A549 (cell line): Measurements from ENCODE around the gene STMN3.

Experiments
- CHD2 ChIP-seq: fragments of 150-350 bp; IDR thresholded peaks from 2 replicates; pipeline ENCODE4 v1.6.1; 2014; ENCODE audit warnings: low read length; ENCODE audit not compliant: partially characterized antibody
- CTCF ChIP-seq: fragments of >200 bp; sonication (Bioruptor Twin); formaldehyde crosslinking; IDR thresholded peaks from 3 replicates; pipeline ENCODE4 v1.5.1; 2016
- EP300 ChIP-seq, 2 experiments: fragments of >200 bp; sonication (Bioruptor Twin); formaldehyde crosslinking; IDR thresholded peaks; 2 replicates in 1 of 2; 3 replicates in 1 of 2; pipeline ENCODE4 v1.6.1; 2016 to 2017
- ESRRA ChIP-seq: fragments of 150-350 bp; IDR thresholded peaks from 2 replicates; pipeline ENCODE4 v1.6.1; 2014; ENCODE audit warnings: mild to moderate bottlenecking, low read length, borderline replicate concordance
- FOSL2 ChIP-seq, 2 experiments: fragments of 450-650 bp in 1 of 2; fragments of >200 bp in 1 of 2; sonication (Bioruptor Twin) in 1 of 2; formaldehyde crosslinking; IDR thresholded peaks; 2 replicates each; pipeline versions ENCODE4 v1.5.0 to v1.6.1; 2016 to 2020; ENCODE audit warnings: mild to moderate bottlenecking in 1 of 2, moderate library complexity in 1 of 2
- HDAC2 ChIP-seq: fragments of 200-600 bp; sonication (generic); IDR thresholded peaks from 2 replicates; pipeline ENCODE4 v1.6.1; 2016
- KDM1A ChIP-seq: fragments of 200-600 bp; sonication (generic); IDR thresholded peaks from 2 replicates; pipeline ENCODE4 v1.6.1; 2016; ENCODE audit warnings: low read depth, mild to moderate bottlenecking
- PBX3 ChIP-seq: IDR thresholded peaks from 2 replicates; pipeline ENCODE4 v1.6.1; 2012
- POLR2A ChIP-seq: IDR thresholded peaks from 2 replicates; pipeline ENCODE4 v1.6.1; 2012; ENCODE audit warnings: mild to moderate bottlenecking, low read length
- RAD21 ChIP-seq, 2 experiments: fragments of >200 bp in 1 of 2; sonication (Bioruptor Twin) in 1 of 2; formaldehyde crosslinking in 1 of 2; IDR thresholded peaks in 1 of 2; conservative IDR thresholded peaks in 1 of 2; 2 replicates in 1 of 2; 3 replicates in 1 of 2; pipeline ENCODE4 v1.6.1; 2012 to 2018; ENCODE audit warnings: inconsistent platforms in 1 of 2
- RCOR1 ChIP-seq: fragments of 150-350 bp; IDR thresholded peaks from 2 replicates; pipeline ENCODE4 v1.6.1; 2014; ENCODE audit warnings: antibody characterized with exemption, low read length, low read depth

GRCh38 chr20:63595416-63596127 is 57.7 kb downstream of the STMN3 start:
- TF ChIP-seq EP300 (IDR thresholded peaks at IDR 0.05) (no peak), CTCF (no peak), HDAC2 (no peak), PBX3 (no peak), POLR2A (no peak), RAD21 (conservative IDR thresholded peaks at IDR 0.05 in 1 of 2, IDR thresholded peaks at IDR 0.05 in 1 of 2) (no peak), CHD2 (no peak), FOSL2 (IDR thresholded peaks at IDR 0.05) (no peak), FOSL2 (CRISPR knock-in tag; IDR thresholded peaks at IDR 0.05) (no peak), RCOR1 (no peak), ESRRA (no peak), KDM1A (no peak)
